B cell (primary cell): ENCODE measurements around the gene SHISA2.

ENCODE experiments used
- EZH2 ChIP-seq: IDR thresholded peaks from 2 replicates; pipeline ENCODE4 v1.6.1; 2012; ENCODE audit warnings: borderline replicate concordance, low read depth, mild to moderate bottlenecking, moderate library complexity, low read length; ENCODE audit not compliant: insufficient read depth, poor library complexity, severe bottlenecking
- TF ChIP-seq, protein P1 (sequence below): fragments of 200-600 bp; IDR thresholded peaks from one replicate; pipeline ENCODE4 v1.8.0; 2022; ENCODE audit warnings: antibody characterized with exemption, mild to moderate bottlenecking

DNA sequence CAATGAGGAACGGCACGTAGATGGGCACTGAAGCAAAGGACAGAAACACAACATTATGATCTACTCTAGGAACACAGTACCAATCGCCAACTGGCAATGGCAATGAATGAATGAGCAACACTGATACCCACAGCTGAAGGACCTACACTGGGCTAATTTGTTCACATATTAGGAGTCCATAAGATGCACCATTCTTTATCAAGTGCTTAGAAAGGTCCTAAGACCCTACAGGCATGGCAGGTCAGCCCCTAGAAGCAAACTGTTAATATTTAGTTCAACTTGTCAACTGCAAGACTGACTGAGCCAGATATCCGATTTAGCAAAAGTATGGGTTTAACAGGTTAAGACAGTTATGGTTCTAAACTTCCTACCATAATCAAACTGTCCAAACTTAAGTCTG, 4.8 kb downstream of the SHISA2 start:
- TF ChIP-seq, protein P1, sequence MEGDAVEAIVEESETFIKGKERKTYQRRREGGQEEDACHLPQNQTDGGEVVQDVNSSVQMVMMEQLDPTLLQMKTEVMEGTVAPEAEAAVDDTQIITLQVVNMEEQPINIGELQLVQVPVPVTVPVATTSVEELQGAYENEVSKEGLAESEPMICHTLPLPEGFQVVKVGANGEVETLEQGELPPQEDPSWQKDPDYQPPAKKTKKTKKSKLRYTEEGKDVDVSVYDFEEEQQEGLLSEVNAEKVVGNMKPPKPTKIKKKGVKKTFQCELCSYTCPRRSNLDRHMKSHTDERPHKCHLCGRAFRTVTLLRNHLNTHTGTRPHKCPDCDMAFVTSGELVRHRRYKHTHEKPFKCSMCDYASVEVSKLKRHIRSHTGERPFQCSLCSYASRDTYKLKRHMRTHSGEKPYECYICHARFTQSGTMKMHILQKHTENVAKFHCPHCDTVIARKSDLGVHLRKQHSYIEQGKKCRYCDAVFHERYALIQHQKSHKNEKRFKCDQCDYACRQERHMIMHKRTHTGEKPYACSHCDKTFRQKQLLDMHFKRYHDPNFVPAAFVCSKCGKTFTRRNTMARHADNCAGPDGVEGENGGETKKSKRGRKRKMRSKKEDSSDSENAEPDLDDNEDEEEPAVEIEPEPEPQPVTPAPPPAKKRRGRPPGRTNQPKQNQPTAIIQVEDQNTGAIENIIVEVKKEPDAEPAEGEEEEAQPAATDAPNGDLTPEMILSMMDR: no peak
- no peak for TF ChIP-seq EZH2
